G401 (cell line): ENCODE results near the gene KL. TPM values are rescaled to one million over a fixed set of nuclear protein-coding genes. Genes with fewer than 3 reads are reported as not detected.

Source experiments
- DNase-seq: peaks from one replicate; pipeline ENCODE4 v3.0.0-alpha.2; 2015; ENCODE audit warnings: low spot score
- in situ Hi-C: cut with HindIII; loops from 2 replicates; pipeline ENCODE4 v1.10.0; 2016; ENCODE audit warnings: low sequenced_read_pairs, mixed read lengths
- total RNA-seq: library from RNA; depleted of rRNA; stranded (reverse); fragments of >200 nt; shearing (Covaris generic); gene quantifications from 2 replicates; pipeline ENCODE4 v1.2.3, GENCODE V29; 2014

KL gene
- total RNA-seq, 1 experiment from 2014 or later: not detected

- in situ Hi-C loops: no loop called here
- DNase-seq: no peak
Measured at GRCh38 chr13:33105387-33106005, 89.3 kb downstream of the KL start.

- no peak for DNase-seq
- in situ Hi-C loops: no loop called here
Measured at GRCh38 chr13:33106656-33107360, 90.6 kb downstream of the KL start.

- in situ Hi-C loops: no loop called here
- no peak for DNase-seq
Measured at GRCh38 chr13:33107361-33107760, 91.1 kb downstream of the KL start.

- in situ Hi-C loops: no loop called here
- no peak for DNase-seq
Measured at GRCh38 chr13:33108620-33109019, 92.4 kb downstream of the KL start.

- in situ Hi-C loops: no loop called here
- no peak for DNase-seq
Measured at GRCh38 chr13:33109271-33109697, 93.1 kb downstream of the KL start.

- DNase-seq: no peak
- in situ Hi-C loops: no loop called here
Measured at GRCh38 chr13:33109801-33110200, 93.6 kb downstream of the KL start.

- in situ Hi-C loops: no loop called here
- DNase-seq: no peak
Measured at GRCh38 chr13:33110386-33110712, 94.1 kb downstream of the KL start.

- in situ Hi-C loops: no loop called here
- DNase-seq: no peak
Measured at GRCh38 chr13:33110713-33111413, 94.6 kb downstream of the KL start.

GRCh38 chr13:33111414-33112110, 95.3 kb downstream of the KL start:
- in situ Hi-C loops: no loop called here
- no peak for DNase-seq

GRCh38 chr13:33112766-33113165, 96.5 kb downstream of the KL start:
- DNase-seq: no peak
- in situ Hi-C loops: no loop called here

GRCh38 chr13:33114146-33114545, 97.9 kb downstream of the KL start:
- no peak for DNase-seq
- in situ Hi-C loops: no loop called here

GRCh38 chr13:33115274-33115673, 99.1 kb downstream of the KL start:
- in situ Hi-C loops: no loop called here
- no peak for DNase-seq
